Fibroblast of lung (primary cell): ENCODE measurements around the gene CAMKK1. TPM values are rescaled to one million over a fixed set of nuclear protein-coding genes. Genes with fewer than 3 reads are reported as not detected.
A peak's percentile ranks its signal among the peaks of the same experiment; 100 is the strongest.
"Not testable (repeated sequence)": the region's sequence is repeated elsewhere in the genome, so short reads cannot be mapped to it uniquely, and the experiment has no call there.

Experiments
- DNase-seq, 2 donors: peaks; one replicate each; pipeline versions ENCODE4 v3.0.0 to v3.0.0-alpha.2; 2010; ENCODE audit warnings: low read depth in 2 of 2
- H2AFZ ChIP-seq: 2 replicates; pipeline ENCODE4 v1.5.1; 2012; ENCODE audit warnings: low read length, control low read depth, inconsistent platforms
- H3K27ac ChIP-seq: 2 replicates; pipeline ENCODE4 v1.5.1; 2011; ENCODE audit warnings: low read length, control low read depth; ENCODE audit not compliant: insufficient read depth
- H3K27me3 ChIP-seq: 2 replicates; pipeline ENCODE4 v1.5.1; 2011; ENCODE audit warnings: mild to moderate bottlenecking, low read length; ENCODE audit not compliant: control insufficient read depth, insufficient read depth
- H3K36me3 ChIP-seq: 2 replicates; pipeline ENCODE4 v1.5.1; 2011; ENCODE audit warnings: low read length; ENCODE audit not compliant: control insufficient read depth, insufficient read depth
- H3K4me1 ChIP-seq: 2 replicates; pipeline ENCODE4 v1.5.1; 2011; ENCODE audit warnings: low read length; ENCODE audit not compliant: control insufficient read depth, insufficient read depth; ENCODE audit errors: extremely low read depth
- H3K4me2 ChIP-seq: 2 replicates; pipeline ENCODE4 v1.5.1; 2011; ENCODE audit warnings: low read length, control low read depth; ENCODE audit not compliant: insufficient read depth; ENCODE audit errors: extremely low read depth
- H3K4me3 ChIP-seq, 4 experiments: fragments of 200-600 bp in 1 of 4; sonication (generic) in 1 of 4; replicated peaks in 1 of 4; 2 replicates each; pipeline ENCODE4 v1.5.1; 2011 to 2016; ENCODE audit warnings: low read length in 4 of 4, low read depth in 3 of 4, mild to moderate bottlenecking in 3 of 4, control low read depth in 2 of 4, inconsistent platforms in 1 of 4, mixed read lengths in 1 of 4; ENCODE audit not compliant: insufficient read depth in 1 of 4; ENCODE audit errors: control extremely low read depth in 1 of 4
- H3K79me2 ChIP-seq: 2 replicates; pipeline ENCODE4 v1.5.1; 2012; ENCODE audit warnings: mild to moderate bottlenecking, low read length, inconsistent platforms; ENCODE audit not compliant: control insufficient read depth, insufficient read depth
- H3K9ac ChIP-seq: 2 replicates; pipeline ENCODE4 v1.5.1; 2011; ENCODE audit warnings: mild to moderate bottlenecking, low read length, control low read depth; ENCODE audit not compliant: insufficient read depth
- H3K9me3 ChIP-seq: 2 replicates; pipeline ENCODE4 v1.5.1; 2012; ENCODE audit warnings: low read depth, low read length; ENCODE audit not compliant: control insufficient read depth, insufficient read depth
- H4K20me1 ChIP-seq: 2 replicates; pipeline ENCODE4 v1.5.1; 2011; ENCODE audit warnings: low read length; ENCODE audit not compliant: control insufficient read depth, insufficient read depth; ENCODE audit errors: extremely low read depth
- EZH2 ChIP-seq: IDR thresholded peaks from 2 replicates; pipeline ENCODE4 v1.5.1; 2012; ENCODE audit warnings: low read length, control low read depth, mild to moderate bottlenecking; ENCODE audit errors: missing control alignments
- polyA plus RNA-seq, 2 donors: library from polyadenylated mRNA; depleted of rRNA in 1 of 2; stranded (reverse) in 1 of 2; unstranded in 1 of 2; fragments of >200 nt; gene quantifications; 2 replicates each; pipeline ENCODE4 v1.2.1, GENCODE V29; 2011 to 2012; ENCODE audit warnings: missing spikeins in 1 of 2
- total RNA-seq: library from RNA; depleted of rRNA; stranded (reverse); fragments of >200 nt; gene quantifications from 2 replicates; pipeline ENCODE4 v1.2.1, GENCODE V29; 2014
- TF ChIP-seq, protein P1 (sequence below), 2 donors: IDR thresholded peaks in 1 of 2; conservative IDR thresholded peaks in 1 of 2; 1 replicate in 1 of 2; 2 replicates in 1 of 2; pipeline ENCODE4 v1.5.1; 2011 to 2012; ENCODE audit warnings: low read length in 2 of 2, control low read depth in 1 of 2, inconsistent platforms in 1 of 2, low read depth in 1 of 2, mild to moderate bottlenecking in 1 of 2

The CAMKK1 gene
- total and polyA plus RNA-seq, 2 donors (not counting 1 experiment from before 2014, with no cell fraction given) = 0.41 to 2.5 TPM

DNA sequence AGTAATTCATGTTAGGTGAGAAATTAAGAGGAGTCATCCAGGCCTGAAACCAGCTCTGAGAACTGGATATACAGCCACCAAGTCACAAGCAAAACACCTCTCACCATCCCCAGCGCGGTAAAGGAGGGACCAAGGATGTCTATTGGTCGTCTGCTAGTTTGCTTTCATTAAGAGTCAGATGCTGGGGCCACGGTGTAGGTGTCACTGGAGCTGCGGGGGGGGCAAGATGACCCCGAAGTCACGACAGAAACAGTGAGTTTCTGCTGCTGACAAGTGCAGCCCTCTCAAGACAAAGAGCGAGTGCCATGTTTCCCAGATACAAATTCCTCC is 47.6 kb downstream of the CAMKK1 start:
- Histone ChIP-seq H4K20me1 (no peaks in the 10 kb centered on the region), H3K9ac (peak overlapping the region; percentile 94), H3K9me3 (no peaks in the 10 kb centered on the region), H3K27ac (peak overlapping the region; percentile 80), H3K4me2 (peak overlapping the region; percentile 89), H3K79me2 (peaks cover 28% of the 10 kb centered on the region), H2AFZ (no peak overlapping the region), H3K27me3 (peaks cover 4% of the 10 kb centered on the region), H3K4me1 (no peaks in the 10 kb centered on the region), H3K36me3 (peaks cover 3% of the 10 kb centered on the region), H3K4me3 (peak overlapping the region; percentile 67 to 92 (median 83))
- DNase-seq = peak; percentile 8 to 15
- TF ChIP-seq, protein P1, sequence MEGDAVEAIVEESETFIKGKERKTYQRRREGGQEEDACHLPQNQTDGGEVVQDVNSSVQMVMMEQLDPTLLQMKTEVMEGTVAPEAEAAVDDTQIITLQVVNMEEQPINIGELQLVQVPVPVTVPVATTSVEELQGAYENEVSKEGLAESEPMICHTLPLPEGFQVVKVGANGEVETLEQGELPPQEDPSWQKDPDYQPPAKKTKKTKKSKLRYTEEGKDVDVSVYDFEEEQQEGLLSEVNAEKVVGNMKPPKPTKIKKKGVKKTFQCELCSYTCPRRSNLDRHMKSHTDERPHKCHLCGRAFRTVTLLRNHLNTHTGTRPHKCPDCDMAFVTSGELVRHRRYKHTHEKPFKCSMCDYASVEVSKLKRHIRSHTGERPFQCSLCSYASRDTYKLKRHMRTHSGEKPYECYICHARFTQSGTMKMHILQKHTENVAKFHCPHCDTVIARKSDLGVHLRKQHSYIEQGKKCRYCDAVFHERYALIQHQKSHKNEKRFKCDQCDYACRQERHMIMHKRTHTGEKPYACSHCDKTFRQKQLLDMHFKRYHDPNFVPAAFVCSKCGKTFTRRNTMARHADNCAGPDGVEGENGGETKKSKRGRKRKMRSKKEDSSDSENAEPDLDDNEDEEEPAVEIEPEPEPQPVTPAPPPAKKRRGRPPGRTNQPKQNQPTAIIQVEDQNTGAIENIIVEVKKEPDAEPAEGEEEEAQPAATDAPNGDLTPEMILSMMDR (conservative IDR thresholded peaks at IDR 0.05 in 1 of 2, IDR thresholded peaks at IDR 0.05 in 1 of 2; ENCODE audit: low read depth in 1 of 2, low read length in 2 of 2) = no peak
- no peak for TF ChIP-seq EZH2

DNA sequence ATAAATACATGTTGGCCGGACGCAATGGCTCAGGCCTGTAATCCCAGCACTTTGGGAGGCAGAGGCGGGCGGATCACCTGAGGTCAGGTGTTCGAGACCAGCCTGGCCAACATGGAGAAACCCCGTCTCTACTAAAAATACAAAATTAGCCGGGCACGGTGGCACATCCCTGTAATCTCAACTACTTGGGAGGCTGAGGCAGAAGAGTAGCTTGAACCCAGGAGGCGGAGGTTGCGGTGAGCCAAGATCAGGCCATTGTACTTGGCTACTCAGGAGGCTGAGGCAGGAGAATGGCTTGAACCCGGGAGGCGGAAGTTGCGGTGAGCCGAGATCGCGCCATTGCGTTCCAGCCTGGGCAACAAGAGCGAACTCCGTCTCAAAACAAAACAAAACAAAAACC is 48.3 kb downstream of the CAMKK1 start:
- Histone ChIP-seq H3K79me2 (peaks cover 30% of the 10 kb centered on the region), H3K4me3 (peak overlapping the region in 1 of 4 experiments; percentile 92)
- H3K27ac ChIP-seq, H3K36me3 ChIP-seq, H4K20me1 ChIP-seq, H3K4me2 ChIP-seq, H2AFZ ChIP-seq, DNase-seq, H3K9ac ChIP-seq, H3K27me3 ChIP-seq, H3K4me1 ChIP-seq, H3K9me3 ChIP-seq: not testable (repeated sequence)

DNA sequence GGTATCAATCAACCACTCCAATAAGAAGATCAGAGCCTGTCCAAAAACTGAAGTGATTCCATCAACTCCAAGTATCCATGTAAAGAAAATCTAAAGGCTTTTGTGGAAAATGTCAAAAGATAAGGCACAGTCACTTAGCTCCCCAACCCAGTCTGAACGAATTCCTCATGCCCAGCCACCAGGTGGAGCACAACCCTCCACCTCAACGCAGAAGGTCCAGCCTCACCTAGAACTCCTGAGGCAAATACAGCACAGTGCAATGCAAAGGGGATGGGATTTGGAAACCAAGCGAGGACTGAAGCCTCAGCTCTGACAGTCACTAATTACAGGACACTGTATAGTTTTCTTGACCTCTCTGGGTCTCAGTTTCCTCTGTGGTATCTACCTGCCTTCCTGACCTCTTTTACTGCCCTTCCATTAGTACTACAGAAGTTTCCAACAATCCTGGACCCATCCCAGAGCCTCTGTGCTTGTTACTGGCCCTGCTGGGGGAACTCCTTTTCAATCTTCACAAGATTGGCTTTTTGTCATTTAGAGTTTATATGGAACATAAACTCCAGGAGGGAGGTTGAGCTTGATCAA is 48.8 kb downstream of the CAMKK1 start:
- H2AFZ ChIP-seq = no peak overlapping the region
- no peaks in the 10 kb centered on the region for H3K9me3 ChIP-seq
- H3K4me1 ChIP-seq = no peaks in the 10 kb centered on the region
- H3K9ac ChIP-seq = no peak overlapping the region
- no peaks in the 10 kb centered on the region for H4K20me1 ChIP-seq
- DNase-seq = peak; percentile 22 to 23
- peaks cover 5% of the 10 kb centered on the region for H3K36me3 ChIP-seq
- no peak overlapping the region for H3K27ac ChIP-seq
- peaks cover 30% of the 10 kb centered on the region for H3K79me2 ChIP-seq
- H3K4me2 ChIP-seq = no peak overlapping the region
- peak overlapping the region in 1 of 4 experiments; percentile 7 for H3K4me3 ChIP-seq
- no peak for TF ChIP-seq EZH2
- TF ChIP-seq, protein P1 (conservative IDR thresholded peaks at IDR 0.05 in 1 of 2, IDR thresholded peaks at IDR 0.05 in 1 of 2; ENCODE audit: low read depth in 1 of 2, low read length in 2 of 2) = peak; percentile 37 to 67
- H3K27me3 ChIP-seq = peaks cover 4% of the 10 kb centered on the region
